ENCODE results near the gene STX16. TPM values are rescaled to one million over a fixed set of nuclear protein-coding genes. Genes with fewer than 3 reads are reported as not detected.

The STX16 gene
- total RNA-seq, 1 experiment from 2014 or later = 89.1 TPM

- H3K36me3 Mint-ChIP-seq = no peaks in the 10 kb centered on the region
- H3K9me3 Mint-ChIP-seq = no peaks in the 10 kb centered on the region
- no peak overlapping the region for H3K4me3 Mint-ChIP-seq
- no peak for ATAC-seq
- 0 out of 2 replicates have a peak, but pooled peaks cover 4% of the 10 kb centered on the region for H3K4me1 Mint-ChIP-seq
- ChIA-PET POLR2A (no interaction called here), CTCF (no interaction called here)
- TF ChIP-seq ATF2 (CRISPR knock-in tag; IDR thresholded peaks at IDR 0.05; ENCODE audit: borderline replicate concordance, low read depth) (no peak), TCF7 (CRISPR knock-in tag; IDR thresholded peaks at IDR 0.05; ENCODE audit: low read depth) (no peak), JUN (CRISPR knock-in tag; IDR thresholded peaks at IDR 0.05) (no peak), ATF6 (CRISPR knock-in tag; IDR thresholded peaks at IDR 0.05) (no peak), GABPB1 (CRISPR knock-in tag; IDR thresholded peaks at IDR 0.05) (no peak), ETV6 (CRISPR knock-in tag; IDR thresholded peaks at IDR 0.05) (no peak), ZBTB21 (CRISPR knock-in tag; IDR thresholded peaks at IDR 0.05; ENCODE audit: borderline replicate concordance) (no peak), ZNF138 (CRISPR knock-in tag; conservative IDR thresholded peaks at IDR 0.05) (no peak), SMAD4 (CRISPR knock-in tag; IDR thresholded peaks at IDR 0.05) (no peak), ZNF232 (CRISPR knock-in tag; IDR thresholded peaks at IDR 0.05) (no peak), FOXK1 (CRISPR knock-in tag; IDR thresholded peaks at IDR 0.05) (no peak), STAT6 (CRISPR knock-in tag; conservative IDR thresholded peaks at IDR 0.05; ENCODE audit: low read depth) (no peak), ZNF219 (CRISPR knock-in tag; IDR thresholded peaks at IDR 0.05; ENCODE audit: borderline replicate concordance) (no peak), ZNF416 (CRISPR knock-in tag; IDR thresholded peaks at IDR 0.05) (no peak), ELF4 (CRISPR knock-in tag; IDR thresholded peaks at IDR 0.05; ENCODE audit: low read depth) (no peak), CREM (CRISPR knock-in tag; IDR thresholded peaks at IDR 0.05) (no peak), ATF1 (CRISPR knock-in tag; IDR thresholded peaks at IDR 0.05) (no peak)
- TF ChIP-seq, protein P1, sequence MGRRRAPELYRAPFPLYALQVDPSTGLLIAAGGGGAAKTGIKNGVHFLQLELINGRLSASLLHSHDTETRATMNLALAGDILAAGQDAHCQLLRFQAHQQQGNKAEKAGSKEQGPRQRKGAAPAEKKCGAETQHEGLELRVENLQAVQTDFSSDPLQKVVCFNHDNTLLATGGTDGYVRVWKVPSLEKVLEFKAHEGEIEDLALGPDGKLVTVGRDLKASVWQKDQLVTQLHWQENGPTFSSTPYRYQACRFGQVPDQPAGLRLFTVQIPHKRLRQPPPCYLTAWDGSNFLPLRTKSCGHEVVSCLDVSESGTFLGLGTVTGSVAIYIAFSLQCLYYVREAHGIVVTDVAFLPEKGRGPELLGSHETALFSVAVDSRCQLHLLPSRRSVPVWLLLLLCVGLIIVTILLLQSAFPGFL (CRISPR knock-in tag; IDR thresholded peaks at IDR 0.05; ENCODE audit: borderline replicate concordance) = no peak
- TF ChIP-seq, protein P2, sequence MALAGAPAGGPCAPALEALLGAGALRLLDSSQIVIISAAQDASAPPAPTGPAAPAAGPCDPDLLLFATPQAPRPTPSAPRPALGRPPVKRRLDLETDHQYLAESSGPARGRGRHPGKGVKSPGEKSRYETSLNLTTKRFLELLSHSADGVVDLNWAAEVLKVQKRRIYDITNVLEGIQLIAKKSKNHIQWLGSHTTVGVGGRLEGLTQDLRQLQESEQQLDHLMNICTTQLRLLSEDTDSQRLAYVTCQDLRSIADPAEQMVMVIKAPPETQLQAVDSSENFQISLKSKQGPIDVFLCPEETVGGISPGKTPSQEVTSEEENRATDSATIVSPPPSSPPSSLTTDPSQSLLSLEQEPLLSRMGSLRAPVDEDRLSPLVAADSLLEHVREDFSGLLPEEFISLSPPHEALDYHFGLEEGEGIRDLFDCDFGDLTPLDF (CRISPR knock-in tag; IDR thresholded peaks at IDR 0.05) = no peak
- TF ChIP-seq, protein P3, sequence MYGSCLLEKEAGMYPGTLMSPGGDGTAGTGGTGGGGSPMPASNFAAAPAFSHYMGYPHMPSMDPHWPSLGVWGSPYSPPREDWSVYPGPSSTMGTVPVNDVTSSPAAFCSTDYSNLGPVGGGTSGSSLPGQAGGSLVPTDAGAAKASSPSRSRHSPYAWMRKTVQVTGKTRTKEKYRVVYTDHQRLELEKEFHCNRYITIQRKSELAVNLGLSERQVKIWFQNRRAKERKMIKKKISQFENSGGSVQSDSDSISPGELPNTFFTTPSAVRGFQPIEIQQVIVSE (CRISPR knock-in tag; IDR thresholded peaks at IDR 0.05; ENCODE audit: borderline replicate concordance) = no peak
- no peaks in the 10 kb centered on the region; the same call in 1 of the 2 replicates for H3K27me3 Mint-ChIP-seq (ENCODE audit: low read depth)
- no peak overlapping the region for H3K27ac Mint-ChIP-seq
- DNase-seq (ENCODE audit: low spot score) = no peak
Observed at GRCh38 chr20:58606184-58606583, 44.9 kb upstream of the STX16 start.

Measured in WTC11 (cell line).